Measurements from ENCODE around the gene FYCO1.
A peak's percentile ranks its signal among the peaks of the same experiment; 100 is the strongest.
"Not testable (repeated sequence)": the region's sequence is repeated elsewhere in the genome, so short reads cannot be mapped to it uniquely, and the experiment has no call there.

Gene FYCO1

DNA sequence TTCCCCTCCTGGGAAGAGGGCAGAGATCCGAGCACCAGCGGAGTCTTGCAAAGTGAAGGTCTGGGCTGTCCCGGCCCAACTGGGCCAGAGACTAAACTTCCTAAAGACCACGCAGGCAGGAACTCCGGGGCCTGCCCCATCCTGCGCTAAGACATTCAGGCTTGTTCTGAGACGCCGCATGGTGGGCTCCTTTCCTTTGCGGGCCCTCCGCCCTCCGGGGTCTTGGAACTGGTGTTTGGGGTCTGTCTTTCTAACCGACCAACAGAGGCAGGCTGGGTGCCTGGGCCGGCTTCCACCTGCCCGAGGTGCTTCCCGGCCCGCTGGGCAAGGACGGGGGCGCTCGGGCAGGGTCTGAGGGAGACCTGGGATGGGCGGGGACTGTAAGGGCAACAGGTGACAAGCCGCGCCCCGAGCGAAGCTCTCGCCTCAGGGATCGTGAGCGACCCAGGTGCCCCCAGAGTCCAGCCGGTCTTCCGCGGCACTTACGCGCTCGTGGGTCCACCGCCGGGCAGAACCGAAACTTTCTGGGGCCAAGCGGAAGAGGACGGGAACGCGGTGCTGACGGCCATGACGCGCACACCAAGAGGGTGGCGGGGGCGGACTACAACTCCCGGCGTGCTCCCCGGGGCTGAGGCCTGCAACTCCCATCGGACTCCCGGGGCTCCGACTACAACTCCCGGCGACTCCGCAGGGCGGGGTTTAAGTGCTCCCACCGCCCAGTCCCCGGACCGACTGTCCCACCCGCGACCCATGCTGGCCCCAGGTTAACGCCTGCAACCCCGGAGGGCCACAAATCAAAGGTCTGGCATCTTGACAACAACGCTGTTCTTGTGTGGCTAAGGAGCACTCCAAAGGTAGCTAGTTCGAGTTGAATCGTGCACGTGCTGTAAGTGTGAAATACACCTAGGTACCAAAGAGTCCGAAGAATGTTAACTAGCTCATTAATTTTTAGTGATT is at the start of gene FYCO1:
Gene FYCO1 (minus strand): TSS at position 589 of the 957 bp plus-strand sequence. CDS start 10,914 bp downstream, outside the sequence.
- TF ChIP-seq POLR2A (IDR thresholded peaks at IDR 0.05; ENCODE audit: low read length): peak; percentile 72
- TF ChIP-seq GATA1 (IDR thresholded peaks at IDR 0.05; ENCODE audit: low read depth, low read length): no peak
- DNase-seq: peak; percentile 89 to 93

DNA sequence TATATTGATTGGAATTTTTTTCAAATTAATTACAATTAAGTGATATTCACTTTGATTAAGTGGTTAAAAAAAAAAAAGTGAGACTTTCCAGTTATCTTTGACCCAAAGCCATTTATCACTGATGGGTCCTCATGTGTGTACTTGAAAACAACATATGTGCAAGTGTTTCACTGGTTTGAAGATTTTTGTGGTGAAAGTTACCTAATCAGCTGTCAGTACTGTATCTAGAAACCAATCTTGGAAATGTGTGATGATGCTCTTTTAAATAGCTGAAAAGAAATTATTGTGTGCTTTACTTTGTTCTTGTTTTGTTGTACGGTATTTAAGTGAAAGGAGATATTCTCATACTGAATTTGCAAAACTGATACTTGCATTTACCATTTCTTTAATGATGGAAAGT is 43.3 kb upstream of the FYCO1 start:
- no peak for DNase-seq
- TF ChIP-seq POLR2A (IDR thresholded peaks at IDR 0.05; ENCODE audit: low read length): no peak
- no peak for TF ChIP-seq GATA1 (IDR thresholded peaks at IDR 0.05; ENCODE audit: low read depth, low read length)

DNA sequence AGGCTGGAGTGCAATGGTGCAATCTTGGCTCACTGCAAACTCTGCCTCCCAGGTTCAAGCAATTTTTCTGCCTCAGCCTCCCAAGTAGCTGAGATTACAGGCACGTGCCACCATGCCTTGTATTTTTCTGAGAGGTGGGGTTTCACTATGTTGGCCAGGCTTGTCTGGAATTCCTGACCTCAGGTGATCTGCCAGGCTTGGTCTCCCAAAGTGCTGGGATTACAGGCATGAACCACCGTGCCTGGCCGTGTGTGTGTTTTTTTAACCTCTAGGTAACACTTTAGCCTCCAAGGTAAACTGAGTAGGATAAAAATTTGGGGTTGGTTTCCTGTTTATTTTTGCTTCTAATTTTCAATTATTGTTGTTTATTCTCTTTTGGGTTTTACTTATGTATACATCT is 42.4 kb upstream of the FYCO1 start:
- DNase-seq: not testable (repeated sequence)

DNA sequence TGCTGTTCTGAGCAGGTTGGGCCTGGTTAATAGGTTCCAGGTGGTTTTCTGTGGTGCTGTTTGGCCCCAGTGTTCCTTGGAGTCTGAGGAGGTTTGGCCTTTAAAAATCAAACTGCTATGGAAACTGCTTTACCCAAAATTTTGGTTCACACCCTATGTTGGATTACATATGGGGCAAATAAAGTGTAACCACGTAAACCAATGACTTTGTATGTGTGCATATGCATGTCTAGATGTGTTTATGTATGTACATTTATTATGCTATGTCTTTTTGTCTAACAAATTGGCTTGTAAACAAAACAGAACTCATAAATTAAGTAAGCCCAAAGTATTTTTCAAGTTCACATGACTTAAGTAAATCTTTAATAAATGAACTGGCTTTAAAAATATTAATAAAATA is 40.6 kb upstream of the FYCO1 start:
- no peak for DNase-seq
- TF ChIP-seq GATA1 (IDR thresholded peaks at IDR 0.05; ENCODE audit: low read depth, low read length) (no peak), POLR2A (IDR thresholded peaks at IDR 0.05; ENCODE audit: low read length) (no peak)

GRCh38 chr3:46031747-46032146 is 36.1 kb upstream of the FYCO1 start:
- DNase-seq: no peak
- TF ChIP-seq POLR2A (IDR thresholded peaks at IDR 0.05; ENCODE audit: low read length) (no peak), GATA1 (IDR thresholded peaks at IDR 0.05; ENCODE audit: low read depth, low read length) (no peak)

DNA sequence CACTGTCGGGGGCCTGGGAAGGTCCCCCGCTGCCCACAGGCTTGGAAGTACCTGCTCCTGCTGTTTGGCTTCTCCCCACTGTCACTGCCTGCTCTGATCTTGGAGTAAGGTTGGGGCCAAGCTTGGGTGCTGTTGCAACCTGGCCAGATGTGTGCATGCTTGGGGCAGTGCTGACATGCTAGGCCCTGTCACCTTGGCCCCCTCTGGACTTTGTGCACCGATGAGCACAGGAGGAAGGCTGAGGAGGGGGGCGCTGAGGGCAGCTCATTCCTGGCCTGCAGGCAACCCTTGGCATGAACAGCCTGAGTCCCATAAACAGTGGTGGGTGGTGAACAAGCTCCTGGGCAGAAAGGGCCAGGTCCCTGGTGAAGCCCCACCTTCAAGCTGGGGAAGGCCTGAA is 35.6 kb upstream of the FYCO1 start:
- DNase-seq: no peak
- TF ChIP-seq GATA1 (IDR thresholded peaks at IDR 0.05; ENCODE audit: low read depth, low read length) (no peak), POLR2A (IDR thresholded peaks at IDR 0.05; ENCODE audit: low read length) (no peak)

DNA sequence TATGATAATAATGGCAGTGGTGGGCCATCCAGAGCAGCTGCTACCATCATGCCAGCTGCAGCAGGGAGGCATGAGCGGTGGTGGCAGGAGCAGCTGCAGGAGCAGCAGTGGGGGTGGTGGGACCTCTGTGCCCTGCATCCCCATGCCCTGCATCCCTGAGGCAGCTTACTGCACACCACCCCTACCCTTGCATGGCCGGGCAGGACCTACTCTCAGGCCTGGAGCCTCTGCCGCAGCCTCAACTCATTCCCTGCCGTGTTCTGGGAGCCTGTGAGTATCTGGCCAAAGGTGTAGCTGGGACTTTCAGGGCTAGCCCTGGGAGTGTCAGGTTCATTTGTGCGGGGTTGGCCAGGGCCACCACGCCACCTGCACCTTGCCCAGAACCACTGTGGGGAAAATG is 35.0 kb upstream of the FYCO1 start:
- no peak for DNase-seq
- TF ChIP-seq POLR2A (IDR thresholded peaks at IDR 0.05; ENCODE audit: low read length): no peak
- no peak for TF ChIP-seq GATA1 (IDR thresholded peaks at IDR 0.05; ENCODE audit: low read depth, low read length)

DNA sequence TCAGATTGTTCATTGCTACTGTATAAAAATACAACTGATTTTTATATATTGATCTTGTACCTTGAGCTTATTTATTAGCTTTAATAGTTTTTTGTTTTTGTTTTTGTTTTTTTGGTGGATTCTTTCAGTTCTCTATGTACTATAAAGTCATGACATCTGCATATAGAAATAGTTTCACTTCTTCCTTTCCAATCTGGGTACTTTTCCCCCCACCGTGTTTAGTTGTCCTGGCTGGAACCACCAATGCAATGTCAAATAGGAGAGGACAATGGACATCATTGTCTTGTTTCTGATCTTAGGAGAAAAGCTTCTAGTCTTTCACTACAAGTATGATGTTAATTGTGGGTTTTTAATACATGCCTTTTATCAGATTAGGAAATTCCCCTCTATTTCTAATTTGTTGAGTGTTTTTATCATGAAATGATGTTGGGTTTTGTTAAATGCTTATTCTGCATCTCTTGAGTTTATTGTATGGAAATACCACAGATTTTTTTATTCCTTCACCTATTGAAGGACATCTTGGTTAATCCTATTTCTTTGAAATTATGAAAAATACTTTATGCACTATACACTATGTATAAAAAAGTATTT is 34.4 kb upstream of the FYCO1 start:
- TF ChIP-seq GATA1 (IDR thresholded peaks at IDR 0.05; ENCODE audit: low read depth, low read length): no peak
- no peak for TF ChIP-seq POLR2A (IDR thresholded peaks at IDR 0.05; ENCODE audit: low read length)
- DNase-seq: no peak

- no peak for TF ChIP-seq POLR2A (IDR thresholded peaks at IDR 0.05; ENCODE audit: low read length)
- TF ChIP-seq GATA1 (IDR thresholded peaks at IDR 0.05; ENCODE audit: low read depth, low read length): no peak
- peak; percentile 4 to 11 for DNase-seq
These were observed 32.2 kb upstream of the FYCO1 start for GRCh38 chr3:46027736-46028397.

DNA sequence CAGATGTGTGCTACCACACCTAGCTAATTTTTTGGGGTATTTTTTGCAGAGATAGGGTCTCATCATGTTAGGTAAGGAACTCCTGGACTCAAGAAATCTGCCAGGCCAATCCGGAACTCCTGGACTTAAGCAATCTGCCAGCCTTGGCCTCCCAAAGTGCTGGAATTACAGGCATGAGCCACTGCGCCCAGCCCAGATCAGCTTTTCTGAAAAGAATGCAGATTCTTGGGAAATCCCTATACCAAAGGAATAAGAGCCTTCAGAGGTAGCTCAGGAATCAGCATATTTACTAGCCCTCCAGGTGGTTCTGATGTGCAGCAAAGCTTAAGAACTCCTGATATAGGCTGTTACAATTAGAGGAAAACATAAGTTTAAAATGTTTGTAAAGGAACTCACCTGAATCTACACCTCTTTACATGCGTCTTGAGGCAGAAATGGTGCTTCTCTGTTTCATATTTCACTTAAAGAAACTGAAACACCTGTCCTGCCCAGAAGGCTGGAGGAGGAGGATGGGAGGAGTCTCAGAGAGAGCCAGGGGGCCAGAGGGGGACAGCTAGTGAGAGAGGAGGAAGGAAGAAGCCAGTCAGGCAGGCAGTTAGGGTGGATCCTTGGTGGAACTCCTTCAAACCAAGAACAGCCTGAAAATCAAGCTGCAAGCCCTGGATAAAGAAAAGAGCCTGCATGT is 31.5 kb upstream of the FYCO1 start, which contains the start of gene XCR1:
Gene XCR1 (minus strand): TSS at position 463 of the 685 bp plus-strand sequence. CDS start 5,536 bp downstream, outside the sequence.
- no peak for DNase-seq
- TF ChIP-seq POLR2A (IDR thresholded peaks at IDR 0.05; ENCODE audit: low read length) (no peak), GATA1 (IDR thresholded peaks at IDR 0.05; ENCODE audit: low read depth, low read length) (no peak)

GRCh38 chr3:46025139-46025538 is 29.5 kb upstream of the FYCO1 start:
- no peak for TF ChIP-seq POLR2A (IDR thresholded peaks at IDR 0.05; ENCODE audit: low read length)
- no peak for TF ChIP-seq GATA1 (IDR thresholded peaks at IDR 0.05; ENCODE audit: low read depth, low read length)
- no peak for DNase-seq

GRCh38 chr3:46024131-46024530 is 28.5 kb upstream of the FYCO1 start:
- no peak for TF ChIP-seq POLR2A (IDR thresholded peaks at IDR 0.05; ENCODE audit: low read length)
- no peak for TF ChIP-seq GATA1 (IDR thresholded peaks at IDR 0.05; ENCODE audit: low read depth, low read length)
- no peak for DNase-seq

- DNase-seq: no peak
- TF ChIP-seq GATA1 (IDR thresholded peaks at IDR 0.05; ENCODE audit: low read depth, low read length) (no peak), POLR2A (IDR thresholded peaks at IDR 0.05; ENCODE audit: low read length) (no peak)
These were observed 27.5 kb upstream of the FYCO1 start for GRCh38 chr3:46022909-46023785.

All from erythroblast (primary cell).